ENCODE results near the gene CSPG5. TPM values are rescaled to one million over a fixed set of nuclear protein-coding genes. Genes with fewer than 3 reads are reported as not detected.

The CSPG5 gene
- total RNA-seq, 1 donor from 2014 or later = 21.9 TPM

GRCh38 chr3:47578119-47578632 is 489 bp downstream of the CSPG5 start:
- no peaks in the 10 kb centered on the region for H3K9me3 Mint-ChIP-seq
- H3K4me3 Mint-ChIP-seq = peak overlapping the region; percentile 57
- H3K36me3 Mint-ChIP-seq (ENCODE audit: low read depth) = peaks cover 18% of the 10 kb centered on the region
- peaks cover 24% of the 10 kb centered on the region for H3K4me1 Mint-ChIP-seq
- TF ChIP-seq, protein P1, sequence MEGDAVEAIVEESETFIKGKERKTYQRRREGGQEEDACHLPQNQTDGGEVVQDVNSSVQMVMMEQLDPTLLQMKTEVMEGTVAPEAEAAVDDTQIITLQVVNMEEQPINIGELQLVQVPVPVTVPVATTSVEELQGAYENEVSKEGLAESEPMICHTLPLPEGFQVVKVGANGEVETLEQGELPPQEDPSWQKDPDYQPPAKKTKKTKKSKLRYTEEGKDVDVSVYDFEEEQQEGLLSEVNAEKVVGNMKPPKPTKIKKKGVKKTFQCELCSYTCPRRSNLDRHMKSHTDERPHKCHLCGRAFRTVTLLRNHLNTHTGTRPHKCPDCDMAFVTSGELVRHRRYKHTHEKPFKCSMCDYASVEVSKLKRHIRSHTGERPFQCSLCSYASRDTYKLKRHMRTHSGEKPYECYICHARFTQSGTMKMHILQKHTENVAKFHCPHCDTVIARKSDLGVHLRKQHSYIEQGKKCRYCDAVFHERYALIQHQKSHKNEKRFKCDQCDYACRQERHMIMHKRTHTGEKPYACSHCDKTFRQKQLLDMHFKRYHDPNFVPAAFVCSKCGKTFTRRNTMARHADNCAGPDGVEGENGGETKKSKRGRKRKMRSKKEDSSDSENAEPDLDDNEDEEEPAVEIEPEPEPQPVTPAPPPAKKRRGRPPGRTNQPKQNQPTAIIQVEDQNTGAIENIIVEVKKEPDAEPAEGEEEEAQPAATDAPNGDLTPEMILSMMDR (conservative IDR thresholded peaks at IDR 0.05) = no peak
- peaks cover 38% of the 10 kb centered on the region for H3K27me3 Mint-ChIP-seq (ENCODE audit: low read depth)
- H3K27ac Mint-ChIP-seq (ENCODE audit: unreplicated experiment) = no peak overlapping the region
- peak; percentile 45 for DNase-seq (ENCODE audit: low read depth, low spot score)

DNA sequence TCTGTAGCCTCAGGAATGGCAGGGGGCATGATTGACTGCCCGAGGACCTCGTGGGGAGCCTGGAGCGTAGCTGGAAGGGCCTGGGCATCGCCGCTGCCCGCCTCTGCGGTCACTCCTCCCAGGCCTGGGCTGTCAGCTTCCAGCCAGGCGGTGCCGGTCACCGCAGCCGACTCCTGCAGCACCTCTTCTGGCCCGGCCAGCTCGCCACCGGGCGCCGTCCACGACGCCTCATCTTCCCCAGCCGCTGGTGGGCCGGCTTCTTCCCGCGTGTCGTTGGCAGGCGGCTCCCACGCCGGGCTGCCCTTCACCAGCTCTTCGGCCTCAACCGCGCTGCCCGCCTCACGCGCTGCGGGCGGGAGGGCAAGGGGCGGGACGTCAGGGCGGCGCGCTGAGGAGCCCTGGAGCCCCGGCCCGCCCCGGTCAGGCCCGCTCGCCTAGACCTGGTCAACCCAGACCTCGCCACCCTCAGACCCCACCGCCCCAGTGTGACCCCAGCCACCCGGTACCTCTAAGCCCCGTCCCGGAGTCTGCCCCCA is 1.0 kb downstream of the CSPG5 start:
- no peak overlapping the region for H3K27ac Mint-ChIP-seq (ENCODE audit: unreplicated experiment)
- H3K4me3 Mint-ChIP-seq = peak overlapping the region; percentile 57
- DNase-seq (ENCODE audit: low read depth, low spot score) = peak; percentile 28
- peaks cover 38% of the 10 kb centered on the region for H3K27me3 Mint-ChIP-seq (ENCODE audit: low read depth)
- TF ChIP-seq, protein P1 (conservative IDR thresholded peaks at IDR 0.05) = no peak
- H3K9me3 Mint-ChIP-seq = no peaks in the 10 kb centered on the region
- H3K36me3 Mint-ChIP-seq (ENCODE audit: low read depth) = peaks cover 14% of the 10 kb centered on the region
- peaks cover 29% of the 10 kb centered on the region for H3K4me1 Mint-ChIP-seq

DNA sequence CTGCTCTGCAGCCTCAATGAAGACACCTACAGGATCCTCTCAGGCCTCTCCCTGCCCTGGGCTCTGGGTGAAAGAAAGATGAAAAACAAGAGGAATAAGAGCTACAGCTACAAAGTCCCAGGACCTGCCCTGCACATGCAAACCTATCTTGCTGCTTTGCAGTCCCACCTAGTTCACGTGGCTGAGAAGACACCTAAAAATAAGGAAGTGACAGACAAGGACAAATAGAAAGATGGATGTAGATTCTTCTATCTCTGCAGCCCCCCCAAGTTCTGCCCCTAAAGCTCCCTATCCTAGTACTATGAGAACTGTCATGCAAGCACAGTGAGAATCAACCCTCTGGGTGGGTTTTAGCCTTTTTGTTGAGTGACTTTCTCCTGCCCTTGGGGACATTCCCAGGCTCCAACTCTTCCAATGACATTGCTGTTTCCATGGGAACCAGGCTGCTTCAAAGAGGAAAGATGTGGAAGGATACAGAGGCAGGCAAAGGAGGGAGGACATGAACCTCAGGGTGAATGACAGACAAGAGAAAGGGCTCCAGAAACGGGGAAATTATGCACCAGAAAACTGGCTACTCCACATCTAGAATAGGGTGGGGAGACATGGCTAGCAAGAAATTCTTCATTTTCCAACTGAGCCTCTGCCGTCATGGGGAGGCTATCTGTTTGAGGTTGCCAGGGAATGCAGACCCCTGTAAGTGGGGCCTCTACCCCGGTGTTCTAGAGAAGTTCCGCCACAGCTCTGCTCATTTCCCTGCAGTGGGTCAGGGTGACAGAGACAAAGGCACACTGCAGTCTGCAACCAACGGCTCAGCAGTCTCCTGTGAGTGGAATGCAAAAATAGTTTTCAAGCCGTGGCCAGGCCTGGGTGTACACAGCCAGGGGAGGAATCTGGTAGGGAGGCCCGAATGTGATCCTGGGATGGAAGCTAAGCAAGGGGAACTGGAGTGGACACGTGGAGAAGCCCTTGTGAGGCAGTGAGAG is 5.2 kb downstream of the CSPG5 start:
- peak overlapping the region; percentile 54 for H3K4me3 Mint-ChIP-seq
- peak overlapping the region; percentile 64 for H3K27ac Mint-ChIP-seq (ENCODE audit: unreplicated experiment)
- DNase-seq (ENCODE audit: low read depth, low spot score) = no peak
- peaks cover 47% of the 10 kb centered on the region for H3K4me1 Mint-ChIP-seq
- TF ChIP-seq, protein P1 (conservative IDR thresholded peaks at IDR 0.05) = no peak
- H3K9me3 Mint-ChIP-seq = no peaks in the 10 kb centered on the region
- no peaks in the 10 kb centered on the region for H3K36me3 Mint-ChIP-seq (ENCODE audit: low read depth)
- peaks cover 10% of the 10 kb centered on the region for H3K27me3 Mint-ChIP-seq (ENCODE audit: low read depth)

GRCh38 chr3:47571391-47572175 is 7.1 kb downstream of the CSPG5 start:
- Mint-ChIP-seq H3K9me3 (no peaks in the 10 kb centered on the region), H3K4me3 (peak overlapping the region; percentile 73), H3K4me1 (peaks cover 47% of the 10 kb centered on the region), H3K27me3 (ENCODE audit: low read depth) (peaks cover 4% of the 10 kb centered on the region), H3K36me3 (ENCODE audit: low read depth) (no peaks in the 10 kb centered on the region), H3K27ac (ENCODE audit: unreplicated experiment) (peak overlapping the region; percentile 99)
- TF ChIP-seq, protein P1 (conservative IDR thresholded peaks at IDR 0.05) = no peak
- peak; percentile 68 for DNase-seq (ENCODE audit: low read depth, low spot score)

DNA sequence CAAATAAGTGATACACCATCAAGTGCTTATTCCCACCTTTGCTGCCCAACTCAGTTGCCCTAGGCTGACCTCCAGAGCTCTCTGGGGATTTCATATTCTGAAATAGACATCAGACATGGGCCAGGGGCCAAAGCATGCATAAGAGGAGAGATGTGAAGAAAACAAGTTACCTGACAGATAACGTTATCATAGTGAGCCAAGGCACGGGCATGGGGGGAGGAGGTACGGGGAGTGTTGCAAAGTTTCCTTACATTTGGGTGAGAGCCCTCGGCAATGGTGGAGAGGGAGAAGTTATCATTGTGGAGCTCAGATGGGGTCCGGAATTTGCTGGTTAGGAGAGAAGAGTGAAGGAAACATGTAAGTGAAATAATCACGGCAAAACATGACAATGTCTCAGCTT is 9.8 kb downstream of the CSPG5 start:
- TF ChIP-seq, protein P1 (conservative IDR thresholded peaks at IDR 0.05) = no peak
- Mint-ChIP-seq H3K4me3 (no peak overlapping the region), H3K27me3 (ENCODE audit: low read depth) (peaks cover 4% of the 10 kb centered on the region), H3K36me3 (ENCODE audit: low read depth) (no peaks in the 10 kb centered on the region), H3K4me1 (peaks cover 39% of the 10 kb centered on the region), H3K9me3 (no peaks in the 10 kb centered on the region), H3K27ac (ENCODE audit: unreplicated experiment) (no peak overlapping the region)
- no peak for DNase-seq (ENCODE audit: low read depth, low spot score)
